UCSD-AML1 (cell line): Measurements from ENCODE around the gene PIBF1.

Source experiments
- DNase-seq: peaks from one replicate; lab custom pipeline; 2025; ENCODE audit not compliant: unreplicated experiment; lab: John Stamatoyannopoulos, UW

The PIBF1 gene

GRCh38 chr13:73058736-73059459 is 277.0 kb downstream of the PIBF1 start, which contains the start of gene KLF5:
KLF5 (plus strand) TSS chr13:73059005; CDS start chr13:73059328, 323 bp downstream.
- peak; percentile 86 for DNase-seq

DNA sequence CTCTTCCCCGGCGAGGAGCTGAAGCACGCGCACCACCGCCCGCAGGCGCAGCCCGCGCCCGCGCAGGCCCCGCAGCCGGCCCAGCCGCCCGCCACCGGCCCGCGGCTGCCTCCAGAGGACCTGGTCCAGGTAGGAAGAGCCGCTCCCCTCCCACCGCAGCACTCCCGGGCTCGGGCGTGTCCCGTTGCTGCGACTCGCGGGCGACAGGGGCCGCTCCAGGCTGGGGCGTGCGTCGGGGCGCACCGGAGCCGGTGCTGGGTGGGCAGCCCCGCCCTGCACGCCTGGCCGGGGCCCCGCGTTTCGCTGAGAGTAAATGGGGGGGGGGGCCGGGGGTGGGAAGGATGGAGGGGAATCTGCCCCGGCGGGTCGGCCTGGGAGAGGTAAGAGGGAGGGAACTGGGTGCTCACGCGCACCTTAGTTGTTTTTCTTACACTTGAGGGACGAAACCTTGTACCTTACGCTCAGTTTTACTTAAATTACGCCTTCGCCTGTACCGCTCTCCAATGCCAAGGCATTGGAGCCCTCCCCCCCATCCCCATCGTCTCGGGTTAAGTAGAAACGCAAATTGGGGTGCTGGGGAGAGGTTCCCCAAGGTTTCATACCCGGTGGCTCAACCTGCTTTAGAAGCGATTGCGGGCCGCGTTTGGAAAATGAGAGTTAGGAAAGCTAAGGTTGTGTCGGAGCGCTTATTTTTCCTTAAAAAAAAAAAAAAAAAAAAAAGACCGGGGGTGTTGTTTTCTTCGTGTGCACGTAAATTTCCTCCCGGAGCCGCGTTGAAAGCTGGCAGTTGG is 277.7 kb downstream of the PIBF1 start:
- DNase-seq = no peak

DNA sequence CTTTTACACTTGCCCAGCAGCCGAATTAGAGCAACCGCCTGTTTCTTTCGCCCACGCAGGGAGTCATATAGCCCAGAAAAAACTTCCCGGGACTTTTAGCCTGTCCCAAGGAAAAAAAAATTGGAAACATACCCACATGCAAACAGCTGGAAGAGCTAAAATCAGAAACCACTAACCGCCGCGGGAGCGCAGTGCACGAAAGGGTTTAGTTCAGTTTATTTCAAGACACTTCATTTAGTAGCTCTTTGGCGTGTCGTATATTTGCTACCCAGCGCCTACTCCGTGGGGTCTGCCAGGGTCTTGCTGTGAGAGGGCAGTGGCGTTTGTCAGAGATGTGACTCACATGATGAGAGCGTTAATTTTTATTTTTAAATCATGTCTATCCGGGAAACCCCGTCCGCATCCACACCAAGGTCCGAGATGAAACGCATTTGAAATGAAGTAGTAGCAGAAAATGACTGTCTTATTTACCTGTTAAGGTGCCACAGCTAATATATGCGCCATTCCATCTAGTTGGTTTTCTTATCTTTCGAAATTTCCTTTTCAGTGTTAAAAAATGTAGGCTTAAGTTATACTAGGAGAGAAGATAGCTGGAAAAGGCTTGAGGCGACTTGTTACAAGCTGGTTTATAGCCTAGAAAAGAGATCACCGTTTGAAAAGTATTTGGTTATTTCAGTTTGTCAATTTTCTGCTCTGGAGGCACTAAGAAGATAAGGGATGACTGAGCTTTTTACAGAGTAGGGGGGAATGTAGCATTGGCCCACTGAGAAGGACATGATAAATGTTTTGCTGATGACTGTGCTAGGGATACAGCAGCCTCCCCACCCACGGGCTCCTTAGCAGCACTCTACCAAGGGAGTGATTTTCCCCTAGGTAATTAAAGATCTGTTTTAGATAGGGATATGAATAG is 278.6 kb downstream of the PIBF1 start:
- no peak for DNase-seq

DNA sequence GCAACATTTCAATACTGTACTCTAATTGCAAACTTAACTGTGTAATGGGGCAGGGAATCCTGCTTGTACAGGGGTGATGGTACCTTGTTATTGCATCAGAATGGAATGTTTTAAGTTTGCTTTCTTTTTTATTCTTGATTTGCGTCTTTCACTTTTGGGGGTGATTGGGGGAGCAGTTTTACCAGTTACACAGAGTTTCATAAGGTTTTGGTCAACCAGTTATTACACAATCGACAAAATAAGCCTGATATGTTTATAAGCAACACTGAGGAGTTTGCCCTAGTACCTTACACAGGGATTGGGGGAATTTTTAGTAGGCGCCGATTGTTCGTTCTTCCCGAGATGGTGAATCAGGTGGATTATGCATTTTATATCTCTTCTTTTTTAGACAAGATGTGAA is 279.5 kb downstream of the PIBF1 start:
- no peak for DNase-seq

DNA sequence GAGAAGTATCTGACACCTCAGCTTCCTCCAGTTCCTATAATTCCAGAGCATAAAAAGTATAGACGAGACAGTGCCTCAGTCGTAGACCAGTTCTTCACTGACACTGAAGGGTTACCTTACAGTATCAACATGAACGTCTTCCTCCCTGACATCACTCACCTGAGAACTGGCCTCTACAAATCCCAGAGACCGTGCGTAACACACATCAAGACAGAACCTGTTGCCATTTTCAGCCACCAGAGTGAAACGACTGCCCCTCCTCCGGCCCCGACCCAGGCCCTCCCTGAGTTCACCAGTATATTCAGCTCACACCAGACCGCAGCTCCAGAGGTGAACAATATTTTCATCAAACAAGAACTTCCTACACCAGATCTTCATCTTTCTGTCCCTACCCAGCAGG is 279.9 kb downstream of the PIBF1 start:
- DNase-seq = no peak

- no peak for DNase-seq
These were observed 280.5 kb downstream of the PIBF1 start for GRCh38 chr13:73062468-73062867.

DNA sequence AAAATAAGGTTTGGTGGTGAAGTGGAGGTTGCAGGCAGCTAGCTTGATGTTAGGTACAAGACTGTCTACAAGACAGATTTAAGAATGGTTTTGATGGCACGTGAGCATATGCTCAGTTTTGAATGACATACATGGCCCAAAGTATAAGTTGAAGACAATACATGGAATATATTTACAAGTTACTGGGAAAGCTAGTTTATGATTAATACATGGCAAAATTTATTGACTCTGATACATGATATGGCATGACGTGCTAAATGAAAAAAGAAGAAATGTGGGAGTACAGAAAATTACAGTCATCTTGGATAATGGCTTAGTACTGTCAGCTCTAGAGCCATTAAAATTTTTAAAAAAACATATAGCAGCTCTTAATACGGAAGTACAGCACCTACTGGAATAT is 281.2 kb downstream of the PIBF1 start:
- DNase-seq = no peak

DNA sequence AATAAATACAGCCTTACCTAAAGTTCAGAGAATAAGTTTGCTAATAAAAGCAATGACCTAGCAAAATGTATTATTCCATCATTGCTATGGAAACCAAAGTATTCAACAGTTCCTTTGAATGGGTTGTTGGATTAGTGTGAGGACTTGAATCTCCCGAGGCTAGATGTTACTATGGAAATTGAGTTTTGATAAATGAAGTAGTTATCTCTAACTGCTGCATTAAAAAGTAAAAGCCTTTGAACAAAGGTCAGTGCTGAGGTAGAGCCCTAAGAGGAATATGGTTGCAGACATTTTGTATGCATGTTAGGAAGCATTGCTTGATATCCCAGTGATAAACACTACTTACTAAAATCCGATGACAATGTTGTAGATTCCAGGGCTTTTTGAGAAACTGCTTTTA is 283.1 kb downstream of the PIBF1 start:
- DNase-seq = no peak

GRCh38 chr13:73065665-73066340 is 283.9 kb downstream of the PIBF1 start:
- DNase-seq = no peak
